HG02973 (cell line): ENCODE data around the gene CALML6.
A peak's percentile ranks its signal among the peaks of the same experiment; 100 is the strongest.
"Not testable (repeated sequence)": the region's sequence is repeated elsewhere in the genome, so short reads cannot be mapped to it uniquely, and the experiment has no call there.

Source experiments
- ATAC-seq: cut with Tn5 transposase; IDR thresholded peaks from one replicate; pipeline ENCODE4 v1.9.1; 2021; ENCODE audit warnings: moderate library complexity; ENCODE audit not compliant: unreplicated experiment

Gene CALML6, protein sequence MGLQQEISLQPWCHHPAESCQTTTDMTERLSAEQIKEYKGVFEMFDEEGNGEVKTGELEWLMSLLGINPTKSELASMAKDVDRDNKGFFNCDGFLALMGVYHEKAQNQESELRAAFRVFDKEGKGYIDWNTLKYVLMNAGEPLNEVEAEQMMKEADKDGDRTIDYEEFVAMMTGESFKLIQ

DNA sequence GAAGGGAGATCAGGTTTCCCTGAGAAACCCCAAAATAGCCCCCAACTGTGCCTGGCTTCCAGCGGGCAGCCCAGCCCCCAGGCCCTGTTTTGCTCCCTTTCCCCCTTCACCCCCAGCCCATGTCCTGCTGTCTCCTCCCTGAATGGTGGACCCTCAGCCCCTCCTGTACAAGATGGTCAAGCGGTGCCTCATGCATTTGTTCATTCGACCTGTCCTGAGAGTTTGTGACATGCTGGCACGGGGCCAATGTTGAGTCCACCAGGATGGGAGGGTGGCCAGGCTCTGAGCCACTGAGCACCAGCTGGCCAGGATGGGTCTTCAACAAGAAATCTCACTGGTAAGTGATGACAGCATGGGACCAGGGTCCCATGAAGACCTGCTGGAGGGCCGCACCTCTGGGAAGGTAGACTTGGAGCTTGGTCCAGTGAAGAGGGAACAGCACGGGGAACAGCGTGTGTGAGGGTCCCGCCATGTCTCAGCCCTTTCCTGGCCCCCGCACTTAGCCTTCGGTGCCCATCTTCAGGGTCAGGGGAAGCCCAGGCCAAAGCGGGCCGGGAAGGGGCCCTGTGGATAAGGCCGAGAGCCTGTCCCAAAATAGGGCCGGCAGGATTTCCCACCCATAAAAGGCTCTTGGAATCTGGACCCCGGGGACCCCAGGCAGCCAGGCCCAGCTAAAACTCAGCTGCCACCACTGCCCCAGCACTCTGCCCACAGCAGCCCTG lies at the start of gene CALML6:
Gene CALML6 (plus strand): TSS at position 290 of the 722 bp plus-strand sequence. CDS start 21 bp downstream, at position 311.
- no peak for ATAC-seq

DNA sequence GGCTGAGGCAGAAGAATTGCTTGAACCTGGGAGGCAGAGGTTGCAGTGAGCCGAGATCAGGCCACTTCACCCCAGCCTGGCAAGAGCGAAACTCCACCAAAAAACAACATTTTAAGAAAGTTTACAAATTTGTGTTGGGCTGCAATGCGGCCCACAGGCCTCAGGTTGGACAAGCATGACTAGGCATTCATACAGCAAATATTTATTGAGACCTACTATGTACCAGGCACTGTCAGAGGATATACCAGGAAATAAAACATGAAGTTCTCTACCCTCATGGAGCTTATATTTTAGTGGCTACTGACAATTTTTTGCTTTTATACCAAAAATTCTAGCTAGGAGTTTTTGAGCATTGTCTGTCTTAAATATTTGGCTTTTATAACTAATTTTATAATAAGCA lies 47.9 kb upstream of the CALML6 start:
- ATAC-seq = no peak

DNA sequence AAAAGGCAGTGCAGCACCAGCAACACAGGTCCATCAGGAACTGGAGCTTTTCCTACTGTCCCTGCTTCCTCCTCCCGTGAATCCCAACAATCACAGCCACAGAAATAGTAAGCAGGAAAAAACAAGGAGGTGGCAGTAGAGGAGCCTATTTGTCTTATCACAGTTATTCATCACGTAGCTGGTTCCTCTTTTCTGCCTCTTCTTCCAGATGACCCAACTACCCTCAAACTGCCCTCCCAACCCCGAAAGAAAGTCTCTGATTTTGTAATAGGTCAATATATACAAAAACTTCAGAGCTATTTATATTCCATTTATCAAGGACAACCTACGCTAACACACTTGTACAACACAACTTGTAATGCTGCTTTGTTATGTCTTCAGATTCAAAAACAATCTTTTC lies 45.6 kb upstream of the CALML6 start:
- ATAC-seq = no peak

DNA sequence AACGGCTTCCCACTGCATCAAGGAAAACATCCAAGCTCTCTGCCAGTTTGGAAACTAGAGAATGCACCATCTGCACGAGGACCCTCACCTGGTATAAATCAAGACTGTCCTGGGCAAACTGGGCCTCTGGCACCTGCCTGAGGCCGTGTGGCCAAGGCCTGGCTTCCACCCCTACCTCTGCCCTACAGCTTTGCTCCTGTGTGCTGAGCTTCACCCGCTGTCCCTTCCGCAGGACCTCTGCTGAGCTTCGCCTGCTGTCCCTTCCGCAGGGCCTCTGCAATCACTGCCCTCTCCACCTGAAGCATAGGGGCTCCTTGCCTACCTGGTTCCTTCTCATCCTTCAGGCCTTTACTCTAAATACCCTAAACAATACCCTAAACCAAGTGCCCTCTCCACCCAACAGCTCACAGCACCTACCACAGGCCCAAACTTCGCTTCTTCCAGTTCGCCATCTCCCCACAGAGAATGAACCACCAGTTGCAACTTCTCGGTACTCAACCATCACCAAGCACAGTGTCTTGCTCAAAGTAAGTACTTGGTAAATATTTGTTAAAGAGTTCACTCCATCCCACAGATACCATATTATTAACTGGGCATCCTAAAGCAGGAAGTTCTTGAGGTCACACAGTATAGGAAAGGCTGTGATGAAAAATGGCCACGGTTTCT lies 42.6 kb upstream of the CALML6 start:
- ATAC-seq = no peak

DNA sequence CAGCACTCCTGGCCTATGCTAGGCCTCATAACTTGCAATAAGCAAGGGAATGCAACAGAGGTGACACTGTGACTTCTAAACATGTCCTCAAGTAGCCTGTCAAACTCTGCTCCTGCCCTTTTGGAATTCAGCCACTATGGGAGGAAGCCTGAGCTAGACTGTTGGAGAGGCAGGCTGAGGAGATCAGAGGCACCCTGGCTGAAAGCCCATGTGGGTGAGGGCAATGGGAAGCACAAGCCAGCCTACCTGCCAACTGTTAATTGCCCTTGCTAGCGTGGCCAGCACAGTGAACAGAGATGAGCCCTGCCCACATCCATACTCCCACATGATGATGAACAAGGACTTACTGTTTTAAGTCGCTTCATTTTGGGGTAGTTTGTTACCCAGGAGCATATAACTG lies 41.9 kb upstream of the CALML6 start:
- ATAC-seq = no peak

DNA sequence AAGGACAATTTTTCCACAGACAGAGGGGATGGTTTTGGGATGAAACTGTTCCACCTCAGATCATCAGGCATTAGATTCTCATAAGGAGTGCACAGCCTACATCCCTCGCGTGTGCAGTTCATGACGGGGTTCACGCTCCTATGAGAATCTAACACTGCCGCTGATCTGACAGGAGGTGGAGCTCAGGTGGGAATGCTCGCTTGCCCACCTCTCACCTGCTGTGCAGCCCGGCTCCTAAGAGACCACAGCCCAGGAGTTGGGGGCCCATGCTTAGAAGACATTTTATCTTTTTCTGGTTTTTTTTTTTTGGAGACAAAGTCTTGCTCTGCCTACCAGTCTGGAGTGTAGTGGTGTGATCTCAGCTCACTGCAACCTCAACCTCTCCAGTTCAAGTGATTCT lies 40.2 kb upstream of the CALML6 start:
- no peak for ATAC-seq

DNA sequence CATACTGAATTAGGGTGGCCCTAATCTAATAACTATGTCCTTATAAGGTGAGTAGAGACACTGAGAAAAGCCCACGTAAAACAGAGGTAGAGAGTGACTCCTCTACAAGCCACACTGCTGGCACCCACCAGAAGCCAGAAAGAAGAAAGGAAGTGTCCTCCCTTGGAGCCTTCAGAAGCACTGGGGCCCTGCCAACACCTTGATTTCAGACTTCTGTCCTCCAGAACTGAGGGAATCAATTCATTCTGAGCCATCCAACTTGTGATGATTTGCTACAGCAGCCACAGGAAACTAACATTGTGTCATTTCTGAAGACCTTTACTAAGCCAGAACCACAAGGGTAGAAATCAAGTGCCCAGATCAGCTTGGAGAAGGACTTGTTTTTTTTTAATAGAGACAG lies 39.1 kb upstream of the CALML6 start:
- ATAC-seq = no peak

DNA sequence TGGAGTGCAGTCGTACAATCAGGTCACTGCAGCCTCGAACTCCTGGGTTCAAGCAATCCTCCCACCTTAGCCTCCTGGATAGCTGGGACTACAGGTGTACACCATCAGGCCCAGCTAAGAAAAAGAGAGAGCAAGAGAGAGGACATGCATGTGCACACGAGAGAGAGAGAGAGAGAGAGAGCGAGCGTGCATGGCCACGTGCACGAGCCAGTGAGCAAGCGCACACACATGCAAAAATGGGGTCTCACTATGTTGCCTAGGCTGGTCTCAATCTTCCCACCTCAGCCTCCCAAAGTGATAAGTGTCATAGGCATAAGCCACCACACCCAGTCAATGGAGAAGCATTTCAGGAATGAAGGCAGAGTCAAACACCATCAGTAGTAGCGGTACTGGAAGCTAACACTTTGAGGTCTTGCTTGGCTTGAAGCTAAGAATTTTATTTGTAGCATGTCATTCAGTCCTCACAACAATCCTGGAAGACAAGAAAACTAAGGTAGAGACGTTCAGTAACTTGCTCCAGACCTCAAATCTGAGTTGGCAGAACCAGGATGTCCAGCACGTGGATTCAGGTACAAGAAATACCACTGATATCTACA lies 38.6 kb upstream of the CALML6 start:
- no peak for ATAC-seq

DNA sequence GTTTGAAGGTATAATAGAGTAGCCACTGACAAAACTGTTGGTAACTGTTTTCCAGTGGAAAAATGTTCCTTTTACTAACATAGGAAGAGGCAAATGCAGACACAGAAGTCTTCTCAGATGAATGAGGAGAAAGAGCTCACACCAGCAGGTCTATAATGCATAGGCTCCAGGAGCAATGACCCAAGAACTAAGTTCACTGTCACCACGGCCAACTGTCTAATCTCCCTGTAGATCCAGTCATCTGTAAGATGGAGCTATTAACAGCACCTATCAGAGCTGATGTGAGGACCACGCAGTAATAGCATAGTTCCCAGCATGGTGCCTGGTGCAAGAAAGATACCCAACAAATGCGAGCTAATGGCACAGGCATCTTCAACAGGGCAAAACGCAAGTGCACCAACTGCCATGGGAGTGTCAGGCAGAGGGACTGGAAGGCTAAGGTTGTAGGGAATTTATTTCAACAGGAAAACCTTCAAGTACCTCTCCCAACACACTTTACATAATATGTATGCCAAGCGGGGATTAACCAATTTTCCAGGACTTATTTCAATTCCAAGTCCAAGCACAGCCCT lies 37.1 kb upstream of the CALML6 start:
- no peak for ATAC-seq

DNA sequence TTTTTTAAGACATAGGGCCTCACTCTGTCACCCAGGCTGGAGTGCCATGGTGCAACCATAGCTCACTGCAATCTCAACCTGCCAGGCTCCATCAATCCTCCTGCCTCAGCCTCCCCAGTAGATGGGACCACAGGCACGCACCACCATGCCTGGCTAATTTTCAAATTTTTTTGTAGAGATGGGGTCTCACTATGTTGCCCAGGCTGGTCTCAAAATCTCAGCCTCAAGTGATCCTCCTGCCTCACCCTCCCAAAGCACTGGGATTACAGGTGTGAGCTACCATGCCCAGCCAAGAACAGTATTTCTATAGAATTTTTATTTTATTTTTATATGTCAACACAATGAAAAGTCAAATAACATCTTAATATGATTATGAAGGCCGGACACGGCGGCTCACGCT lies 35.1 kb upstream of the CALML6 start:
- no peak for ATAC-seq

DNA sequence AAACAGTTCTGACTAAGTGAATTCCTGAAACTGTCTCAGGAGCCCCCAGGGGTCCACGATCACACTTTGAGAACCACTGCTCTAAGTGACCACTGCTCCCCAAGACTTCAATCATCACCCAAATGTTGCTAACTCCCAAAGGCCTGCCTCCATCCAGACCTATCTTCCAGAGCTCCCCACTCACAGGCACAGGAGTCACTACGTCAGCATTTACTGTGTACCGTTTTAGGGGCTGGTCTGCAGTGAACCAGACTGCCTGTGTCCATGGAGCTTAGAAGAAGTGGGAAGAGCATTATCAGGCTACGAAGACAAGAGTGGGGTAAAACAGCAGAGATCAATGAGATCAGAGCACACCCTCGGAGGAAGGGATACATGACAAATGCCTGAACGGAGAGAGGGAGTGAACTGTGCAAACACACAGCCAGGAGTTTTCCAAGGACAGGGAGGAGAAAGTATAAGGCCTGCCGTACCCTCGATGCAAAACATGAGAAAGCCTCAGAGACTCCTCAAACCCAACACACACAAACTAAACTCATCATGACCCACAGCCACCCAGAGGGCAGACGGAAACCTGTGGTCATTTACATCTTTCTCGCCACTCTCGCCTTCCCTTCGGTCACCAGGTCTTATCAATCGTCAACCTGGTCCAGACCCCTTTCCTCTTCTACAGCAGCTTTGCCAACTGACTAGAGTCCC lies 34.3 kb upstream of the CALML6 start:
- no peak for ATAC-seq

DNA sequence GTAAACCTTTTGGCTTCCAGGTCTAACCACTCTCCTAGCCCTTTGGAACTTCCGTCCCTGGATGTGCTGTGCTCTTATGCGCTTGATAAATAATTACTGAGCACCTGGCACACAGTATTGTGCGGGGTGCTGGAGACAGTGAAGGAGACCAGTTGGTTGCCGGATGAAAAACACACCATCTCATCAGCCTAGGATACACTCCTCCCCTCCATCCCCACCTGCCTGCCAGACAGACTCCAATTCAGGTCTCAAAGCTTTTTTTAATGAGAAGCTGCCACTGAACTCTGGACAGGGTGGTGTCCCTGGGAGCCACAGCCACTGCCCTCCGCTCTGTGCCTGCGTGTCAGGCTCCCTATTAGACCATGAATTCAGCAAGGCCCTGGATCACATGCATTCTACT lies 33.3 kb upstream of the CALML6 start:
- no peak for ATAC-seq

DNA sequence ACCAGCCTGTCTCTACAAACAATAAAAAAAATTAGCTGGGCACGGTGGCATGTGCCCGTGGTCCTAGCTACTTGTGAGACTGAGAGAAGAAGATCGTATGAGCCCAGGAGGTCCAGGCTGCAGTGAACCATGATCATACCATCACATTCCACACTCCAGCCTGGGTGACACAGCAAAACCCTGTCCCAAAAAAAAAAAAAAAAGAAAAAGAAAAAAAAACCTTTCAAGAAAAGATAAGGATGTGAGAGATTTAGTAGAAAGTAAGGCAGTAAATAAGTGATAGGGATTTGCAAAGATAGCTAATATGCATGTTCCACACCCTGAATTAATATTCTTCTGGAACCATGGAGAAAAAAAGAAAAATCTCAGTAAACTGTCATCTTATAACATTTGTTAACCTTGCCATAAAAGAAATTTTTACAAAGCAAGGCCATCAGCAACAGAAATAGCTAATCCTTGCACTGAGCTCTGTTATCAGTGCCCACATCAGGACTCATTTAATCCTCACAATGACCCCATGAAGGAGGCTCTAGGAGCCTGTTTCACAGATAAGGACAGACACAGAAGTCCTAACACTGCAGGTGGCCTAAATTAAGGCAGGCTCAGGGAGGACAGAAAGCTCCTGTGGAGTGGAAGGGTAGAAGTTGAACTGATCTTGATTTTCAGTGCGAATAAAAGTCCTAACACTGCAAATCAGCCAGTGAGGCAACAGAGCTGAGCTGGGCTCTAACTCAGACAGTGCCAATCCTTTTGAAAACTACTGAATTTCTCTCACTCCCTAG lies 31.8 kb upstream of the CALML6 start:
- ATAC-seq = no peak

DNA sequence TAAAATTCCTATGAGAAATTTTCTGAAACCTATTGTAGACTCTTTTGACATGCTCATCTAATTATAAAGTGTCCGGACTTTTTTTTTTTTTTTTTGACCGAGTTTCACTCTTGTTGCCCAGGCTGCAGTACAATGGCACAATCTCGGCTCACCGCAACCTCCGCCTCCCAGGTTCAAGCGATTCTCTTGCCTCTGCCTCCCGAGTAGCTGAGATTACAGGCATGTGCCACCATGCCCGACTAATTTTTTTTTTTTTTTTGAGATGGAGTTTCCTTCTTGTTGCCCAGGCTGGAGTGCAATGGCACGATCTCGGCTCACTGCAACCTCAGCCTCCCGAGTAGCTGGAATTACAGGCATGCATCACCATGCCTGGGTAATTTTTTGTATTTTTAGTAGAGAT lies 31.2 kb upstream of the CALML6 start:
- not testable (repeated sequence) for ATAC-seq

DNA sequence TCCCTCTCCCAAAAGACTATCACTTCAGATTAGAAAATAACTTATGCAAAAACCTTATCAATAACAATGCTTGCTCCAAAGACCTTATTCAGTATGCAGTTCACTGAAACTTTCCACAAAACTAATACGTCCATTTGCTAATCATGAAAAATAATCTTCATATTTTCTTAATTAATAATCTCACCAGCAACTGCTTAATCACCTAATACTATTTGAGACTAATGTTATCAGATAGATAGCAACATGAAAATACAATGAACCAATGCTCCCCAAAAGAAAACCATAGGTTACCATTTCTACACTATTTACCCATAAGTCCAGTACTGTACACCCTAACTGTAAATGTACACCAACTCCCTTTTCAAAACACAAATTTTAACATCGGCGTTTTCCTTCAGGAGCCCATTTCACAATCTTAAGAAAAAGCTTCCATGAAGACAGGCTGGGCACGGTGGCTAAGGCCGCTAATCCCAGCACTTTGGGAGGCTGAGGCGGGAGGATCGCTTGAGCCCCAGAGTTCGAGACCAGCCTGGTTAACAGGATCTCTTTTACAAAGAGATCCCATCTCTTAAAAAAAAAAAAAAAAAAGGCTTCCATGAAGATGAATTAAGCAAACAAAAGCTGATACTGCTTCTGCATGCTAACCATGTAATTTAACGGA lies 25.8 kb upstream of the CALML6 start:
- ATAC-seq = no peak

DNA sequence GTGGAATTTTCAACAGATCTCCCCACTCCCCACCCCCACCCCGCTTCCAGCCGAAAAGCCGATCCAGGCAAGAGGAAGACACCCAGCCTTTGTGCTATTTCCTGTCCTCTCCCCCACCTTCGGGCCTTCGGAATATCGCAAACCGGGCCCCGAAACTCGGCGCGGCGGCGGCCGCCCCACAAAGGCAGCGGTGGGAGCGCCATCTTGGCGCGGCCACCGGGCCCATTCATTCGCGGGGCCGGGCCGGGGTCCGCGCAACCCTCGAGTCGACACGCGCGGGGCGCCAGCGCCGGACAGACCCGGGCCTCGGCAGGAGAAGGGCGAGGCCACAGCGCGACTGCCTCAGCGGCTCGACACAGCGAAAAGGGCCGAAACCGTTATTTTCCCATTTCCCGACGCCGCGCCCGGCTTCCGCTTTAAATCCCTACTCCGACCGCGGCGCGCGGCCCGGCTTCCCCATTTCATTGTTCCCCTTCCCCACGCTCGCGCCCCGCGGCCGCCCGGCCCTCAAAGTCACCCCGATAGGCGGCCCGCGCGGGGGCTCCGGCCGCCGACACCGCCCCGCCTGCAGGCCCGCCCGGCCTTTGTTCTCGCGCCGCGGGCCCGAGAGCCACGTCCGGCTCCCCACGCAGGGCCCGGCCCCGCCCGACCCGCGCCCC lies 25.1 kb upstream of the CALML6 start:
- peak; percentile 27 for ATAC-seq

DNA sequence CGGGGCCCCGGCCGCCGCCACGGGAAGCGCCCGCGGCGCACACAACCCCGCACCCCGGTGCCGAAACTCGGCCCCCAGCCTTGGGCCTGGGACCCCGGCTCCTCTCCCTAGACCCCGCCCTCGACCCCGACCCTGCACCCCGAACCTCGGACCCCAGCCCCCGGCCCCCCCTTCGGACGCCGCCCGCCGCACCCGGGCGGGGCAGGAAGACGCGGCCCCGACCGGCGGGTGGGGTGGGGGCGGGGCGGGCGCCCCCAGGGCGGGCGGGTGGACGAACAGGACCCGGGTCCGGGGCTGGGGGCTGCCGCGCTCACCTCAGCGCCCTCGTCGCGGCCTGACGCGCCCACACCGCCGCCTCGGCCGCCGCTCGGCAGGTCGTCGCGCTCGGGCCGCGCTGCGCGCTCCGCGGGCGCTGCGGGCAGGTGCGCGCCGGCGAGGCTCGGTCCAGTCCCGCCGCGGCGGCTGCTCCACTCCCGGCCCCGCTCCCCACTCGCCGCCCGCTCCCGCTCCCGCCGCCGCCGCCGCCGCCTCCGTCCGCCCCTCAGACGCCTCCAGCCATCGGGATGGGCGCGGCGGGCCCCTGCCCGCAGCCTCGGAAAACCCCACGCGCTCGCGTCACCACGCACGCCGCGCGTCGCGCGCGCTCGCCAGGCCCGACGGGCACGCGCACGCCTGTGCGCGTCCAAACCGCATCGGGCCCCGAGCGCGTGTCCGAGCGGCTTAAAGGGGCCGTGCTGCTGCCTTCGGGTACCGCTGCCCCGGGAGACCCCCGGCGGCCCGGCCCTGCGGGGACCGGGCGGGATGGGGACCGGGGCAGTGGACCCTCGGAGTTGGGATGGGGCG lies 24.3 kb upstream of the CALML6 start, which contains the start of gene GNB1:
Gene GNB1 (minus strand): TSS at position 582 of the 843 bp plus-strand sequence. CDS start 65,634 bp downstream, outside the sequence.
- ATAC-seq = peak; percentile 66
